Measurements from ENCODE around the gene FLNC. TPM values are rescaled to one million over a fixed set of nuclear protein-coding genes. Genes with fewer than 3 reads are reported as not detected.

FLNC gene
- total RNA-seq, 3 donors from 2014 or later (not counting 1 experiment from before 2014, with no cell fraction given): 0.05 to 0.25 TPM; not detected in 1

DNA sequence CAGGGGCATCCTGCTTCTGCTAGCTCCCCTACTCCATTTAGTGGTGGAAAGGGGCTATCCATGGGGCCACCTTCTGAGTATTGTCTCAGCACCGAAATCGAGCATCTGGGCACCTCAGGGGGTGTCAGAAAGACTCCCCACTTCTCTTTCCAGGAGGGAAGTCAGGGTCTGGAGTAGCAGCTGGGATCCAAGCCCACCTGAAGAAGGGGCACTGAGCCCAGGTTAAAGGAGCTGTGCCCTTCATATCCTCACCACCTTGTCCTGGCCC lies 2.6 kb downstream of the FLNC start:
- TF ChIP-seq CTCF (IDR thresholded peaks at IDR 0.05): no peak
- intact Hi-C loops (cut with micrococcal nuclease): no loop called here
- Mint-ChIP-seq H3K27me3 (ENCODE audit: low read depth in 2 of 2) (peaks cover 0 to 33% of the 10 kb centered on the region in 2 donors), H3K4me1 (peaks cover 0 to 20% of the 10 kb centered on the region in 2 donors), H3K9me3 (no peaks in the 10 kb centered on the region), H3K27ac (no peak overlapping the region), H3K36me3 (no peaks in the 10 kb centered on the region), H3K4me3 (no peak overlapping the region)
- DNase-seq (no peak), ATAC-seq (no peak)
- H3K4me3 ChIP-seq (ENCODE audit: low read length): no peak overlapping the region
- H3K36me3 ChIP-seq (ENCODE audit: control insufficient read depth, insufficient read depth, low read length): no peaks in the 10 kb centered on the region
- H3K27ac ChIP-seq (ENCODE audit: low read length): no peak overlapping the region
- 19% methylated on average over 2 of the region's 2 CpGs for whole genome bisulfite sequencing (ENCODE audit: insufficient coverage)
- H3K27me3 ChIP-seq (ENCODE audit: control insufficient read depth, insufficient read depth, low read length): peaks cover 25% of the 10 kb centered on the region
- no peaks in the 10 kb centered on the region for H3K9me3 ChIP-seq (ENCODE audit: control insufficient read depth, insufficient read depth, low read length)
- H3K4me1 ChIP-seq (ENCODE audit: control insufficient read depth, insufficient read depth, low read length): peaks cover 22% of the 10 kb centered on the region

DNA sequence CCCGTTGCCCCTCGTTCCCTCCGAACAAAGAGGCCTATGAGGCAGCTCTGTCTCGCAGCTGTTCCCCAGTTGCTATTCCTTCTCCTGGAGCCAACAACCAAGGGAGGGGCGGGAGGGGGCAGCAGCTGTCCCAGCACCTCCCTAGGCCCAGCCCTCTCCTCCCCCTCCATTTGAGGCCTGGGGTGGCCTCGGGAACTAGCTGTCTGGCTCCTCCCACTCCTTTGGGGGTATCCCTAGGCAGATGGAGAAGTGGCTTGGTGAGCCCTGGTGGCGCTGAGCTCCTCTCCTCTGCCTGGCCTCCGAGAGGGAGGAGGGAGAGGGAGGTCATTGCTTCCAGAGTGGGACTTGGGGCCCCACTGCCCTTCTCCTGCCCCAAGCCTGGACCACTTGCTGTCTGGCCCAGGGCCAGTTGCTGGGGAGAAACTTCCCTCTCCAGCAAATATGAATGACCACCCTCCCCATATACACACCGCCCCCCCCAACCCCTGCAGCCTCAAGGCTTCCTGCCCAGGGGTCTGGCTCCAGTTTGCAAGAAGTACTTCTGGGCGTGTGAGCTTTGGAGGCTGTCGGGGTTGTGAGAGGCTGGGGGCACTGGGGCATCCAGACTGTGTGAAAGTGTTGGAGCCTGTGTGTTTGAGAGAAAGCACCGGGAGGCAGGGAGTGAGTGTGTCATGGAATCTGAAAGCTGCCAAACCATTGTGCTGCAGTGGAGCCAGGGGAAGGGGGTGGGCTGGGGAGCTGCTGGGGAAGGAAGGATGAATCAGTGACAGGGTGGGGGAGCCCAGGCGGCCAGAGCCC lies 3.1 kb downstream of the FLNC start:
- peaks cover 25% of the 10 kb centered on the region for H3K27me3 ChIP-seq (ENCODE audit: control insufficient read depth, insufficient read depth, low read length)
- peaks cover 22% of the 10 kb centered on the region for H3K4me1 ChIP-seq (ENCODE audit: control insufficient read depth, insufficient read depth, low read length)
- Mint-ChIP-seq H3K27ac (no peak overlapping the region), H3K27me3 (ENCODE audit: low read depth in 2 of 2) (peaks cover 0 to 28% of the 10 kb centered on the region in 2 donors), H3K9me3 (no peaks in the 10 kb centered on the region), H3K4me3 (no peak overlapping the region), H3K4me1 (peaks cover 0 to 20% of the 10 kb centered on the region in 2 donors), H3K36me3 (no peaks in the 10 kb centered on the region)
- DNase-seq (no peak), ATAC-seq (no peak)
- WGBS (ENCODE audit: insufficient coverage): 47% methylated on average over 11 of the region's 13 CpGs
- H3K4me3 ChIP-seq (ENCODE audit: low read length): no peak overlapping the region
- no peaks in the 10 kb centered on the region for H3K9me3 ChIP-seq (ENCODE audit: control insufficient read depth, insufficient read depth, low read length)
- no peak for TF ChIP-seq CTCF (IDR thresholded peaks at IDR 0.05)
- no peaks in the 10 kb centered on the region for H3K36me3 ChIP-seq (ENCODE audit: control insufficient read depth, insufficient read depth, low read length)
- intact Hi-C loops (cut with micrococcal nuclease): no loop called here
- no peak overlapping the region for H3K27ac ChIP-seq (ENCODE audit: low read length)

GRCh38 chr7:128833946-128834325 lies 3.7 kb downstream of the FLNC start:
- Histone ChIP-seq H3K27me3 (ENCODE audit: control insufficient read depth, insufficient read depth, low read length) (peaks cover 25% of the 10 kb centered on the region), H3K36me3 (ENCODE audit: control insufficient read depth, insufficient read depth, low read length) (no peaks in the 10 kb centered on the region), H3K4me3 (ENCODE audit: low read length) (no peak overlapping the region), H3K4me1 (ENCODE audit: control insufficient read depth, insufficient read depth, low read length) (peaks cover 22% of the 10 kb centered on the region), H3K27ac (ENCODE audit: low read length) (no peak overlapping the region), H3K9me3 (ENCODE audit: control insufficient read depth, insufficient read depth, low read length) (no peaks in the 10 kb centered on the region)
- WGBS (ENCODE audit: insufficient coverage): no CpG with 5 or more reads among the region's 4 CpGs
- Mint-ChIP-seq H3K36me3 (no peaks in the 10 kb centered on the region), H3K27ac (no peak overlapping the region), H3K4me1 (peaks cover 0 to 20% of the 10 kb centered on the region in 2 donors), H3K27me3 (ENCODE audit: low read depth in 2 of 2) (peaks cover 0 to 25% of the 10 kb centered on the region in 2 donors), H3K9me3 (no peaks in the 10 kb centered on the region), H3K4me3 (no peak overlapping the region)
- no peak for TF ChIP-seq CTCF (IDR thresholded peaks at IDR 0.05)
- intact Hi-C loops (cut with micrococcal nuclease): no loop called here
- DNase-seq (no peak), ATAC-seq (no peak)

DNA sequence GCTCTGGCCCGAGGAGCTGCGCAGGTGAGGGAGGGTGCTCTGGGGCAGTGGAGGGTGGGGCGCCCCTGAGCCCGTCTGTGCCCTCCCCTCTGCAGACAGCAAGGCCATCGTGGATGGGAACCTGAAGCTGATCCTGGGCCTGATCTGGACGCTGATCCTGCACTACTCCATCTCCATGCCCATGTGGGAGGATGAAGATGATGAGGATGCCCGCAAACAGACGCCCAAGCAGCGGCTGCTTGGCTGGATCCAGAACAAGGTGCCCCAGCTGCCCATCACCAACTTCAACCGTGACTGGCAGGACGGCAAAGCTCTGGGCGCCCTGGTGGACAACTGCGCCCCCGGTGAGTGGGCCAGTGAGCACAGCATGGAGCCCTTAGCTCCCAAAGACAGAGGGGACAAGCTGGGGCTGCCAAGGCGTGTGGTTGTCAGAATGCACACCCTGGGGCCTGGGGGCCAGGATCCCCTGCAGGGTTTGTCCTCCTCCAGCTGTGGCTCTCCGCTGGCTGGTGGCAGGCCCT lies 5.1 kb downstream of the FLNC start:
- Mint-ChIP-seq H3K4me3 (no peak overlapping the region), H3K4me1 (peaks cover 0 to 11% of the 10 kb centered on the region in 2 donors), H3K36me3 (no peaks in the 10 kb centered on the region), H3K9me3 (no peaks in the 10 kb centered on the region), H3K27me3 (ENCODE audit: low read depth in 2 of 2) (peaks cover 0 to 15% of the 10 kb centered on the region in 2 donors), H3K27ac (no peak overlapping the region)
- 93% methylated on average over 14 of the region's 16 CpGs for WGBS (ENCODE audit: insufficient coverage)
- Histone ChIP-seq H3K36me3 (ENCODE audit: control insufficient read depth, insufficient read depth, low read length) (no peaks in the 10 kb centered on the region), H3K4me3 (ENCODE audit: low read length) (no peak overlapping the region), H3K27me3 (ENCODE audit: control insufficient read depth, insufficient read depth, low read length) (peaks cover 15% of the 10 kb centered on the region), H3K4me1 (ENCODE audit: control insufficient read depth, insufficient read depth, low read length) (peaks cover 15% of the 10 kb centered on the region), H3K9me3 (ENCODE audit: control insufficient read depth, insufficient read depth, low read length) (no peaks in the 10 kb centered on the region), H3K27ac (ENCODE audit: low read length) (no peak overlapping the region)
- intact Hi-C loops (cut with micrococcal nuclease): no loop called here
- no peak for TF ChIP-seq CTCF (IDR thresholded peaks at IDR 0.05)
- ATAC-seq (no peak), DNase-seq (no peak)

Measured in natural killer cell (primary cell).